Kidney epithelial cell (primary cell): ENCODE measurements around the gene PTPRA. TPM values are rescaled to one million over a fixed set of nuclear protein-coding genes. Genes with fewer than 3 reads are reported as not detected.
A peak's percentile ranks its signal among the peaks of the same experiment; 100 is the strongest.

Experiments used
- DNase-seq: peaks from one replicate; pipeline ENCODE4 v3.0.0-alpha.2; 2010; ENCODE audit warnings: low read depth
- H3K27me3 ChIP-seq: 2 replicates; pipeline ENCODE4 v1.6.0; 2011; ENCODE audit warnings: low read length; ENCODE audit not compliant: control insufficient read depth, insufficient read depth
- H3K36me3 ChIP-seq: 2 replicates; pipeline ENCODE4 v1.5.1; 2011; ENCODE audit warnings: low read length; ENCODE audit not compliant: control insufficient read depth, insufficient read depth
- H3K4me3 ChIP-seq: 2 replicates; pipeline ENCODE4 v1.5.1; 2011; ENCODE audit warnings: low read depth, mild to moderate bottlenecking, control low read depth, low read length
- total RNA-seq: library from RNA; depleted of rRNA; stranded (reverse); fragments of >200 nt; gene quantifications from 2 replicates; pipeline ENCODE4 v1.2.3, GENCODE V29; 2015
- TF ChIP-seq, protein P1 (sequence below): IDR thresholded peaks from 2 replicates; pipeline ENCODE4 v1.5.1; 2011; ENCODE audit warnings: mild to moderate bottlenecking, moderate library complexity, low read length, control low read depth, inconsistent platforms; ENCODE audit not compliant: insufficient read depth, poor library complexity, severe bottlenecking

PTPRA gene
- total RNA-seq, 1 donor from 2014 or later = 48.6 TPM

DNA sequence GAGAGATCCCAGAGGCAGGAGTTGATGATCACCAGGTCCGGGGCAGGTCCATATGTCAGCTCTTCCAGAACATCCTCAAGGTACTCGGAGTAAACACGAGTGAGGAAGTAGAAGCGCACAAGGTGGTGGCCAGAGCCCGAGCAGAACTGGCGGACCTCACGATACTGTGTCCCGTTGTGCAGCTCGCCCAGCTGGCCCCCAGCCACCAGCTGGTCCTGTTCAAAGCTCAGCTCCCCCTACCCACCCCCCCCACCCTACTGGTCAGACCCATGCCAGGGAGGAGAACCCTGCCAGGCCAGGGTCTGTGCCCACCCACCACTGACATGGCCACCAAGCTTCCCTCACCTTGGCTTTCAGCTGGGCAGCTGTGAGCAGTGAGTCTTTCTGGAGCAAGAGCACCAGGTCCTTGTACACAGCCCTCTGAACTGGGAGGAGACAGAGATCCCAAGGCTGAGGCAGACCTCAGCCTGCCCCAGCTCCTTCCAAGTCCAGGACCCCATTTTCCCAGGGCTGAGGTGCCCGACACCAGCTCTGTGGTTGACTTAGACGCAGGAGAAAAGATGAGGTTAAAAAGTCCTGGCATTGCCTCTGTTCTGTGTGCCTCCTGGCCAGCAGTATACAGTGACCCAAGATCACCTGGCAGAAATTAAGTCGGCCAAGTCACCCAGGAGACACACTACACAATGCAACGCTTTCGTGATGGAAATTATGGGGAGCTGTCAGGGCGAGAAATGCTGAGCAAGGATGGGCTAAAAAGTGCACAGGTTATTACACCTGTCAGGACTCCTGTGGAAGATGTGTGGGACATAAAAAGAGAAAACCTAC lies 34.2 kb upstream of the PTPRA start:
- DNase-seq = no peak
- Histone ChIP-seq H3K27me3 (no peaks in the 10 kb centered on the region), H3K36me3 (no peaks in the 10 kb centered on the region), H3K4me3 (no peak overlapping the region)
- TF ChIP-seq, protein P1, sequence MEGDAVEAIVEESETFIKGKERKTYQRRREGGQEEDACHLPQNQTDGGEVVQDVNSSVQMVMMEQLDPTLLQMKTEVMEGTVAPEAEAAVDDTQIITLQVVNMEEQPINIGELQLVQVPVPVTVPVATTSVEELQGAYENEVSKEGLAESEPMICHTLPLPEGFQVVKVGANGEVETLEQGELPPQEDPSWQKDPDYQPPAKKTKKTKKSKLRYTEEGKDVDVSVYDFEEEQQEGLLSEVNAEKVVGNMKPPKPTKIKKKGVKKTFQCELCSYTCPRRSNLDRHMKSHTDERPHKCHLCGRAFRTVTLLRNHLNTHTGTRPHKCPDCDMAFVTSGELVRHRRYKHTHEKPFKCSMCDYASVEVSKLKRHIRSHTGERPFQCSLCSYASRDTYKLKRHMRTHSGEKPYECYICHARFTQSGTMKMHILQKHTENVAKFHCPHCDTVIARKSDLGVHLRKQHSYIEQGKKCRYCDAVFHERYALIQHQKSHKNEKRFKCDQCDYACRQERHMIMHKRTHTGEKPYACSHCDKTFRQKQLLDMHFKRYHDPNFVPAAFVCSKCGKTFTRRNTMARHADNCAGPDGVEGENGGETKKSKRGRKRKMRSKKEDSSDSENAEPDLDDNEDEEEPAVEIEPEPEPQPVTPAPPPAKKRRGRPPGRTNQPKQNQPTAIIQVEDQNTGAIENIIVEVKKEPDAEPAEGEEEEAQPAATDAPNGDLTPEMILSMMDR = no peak

DNA sequence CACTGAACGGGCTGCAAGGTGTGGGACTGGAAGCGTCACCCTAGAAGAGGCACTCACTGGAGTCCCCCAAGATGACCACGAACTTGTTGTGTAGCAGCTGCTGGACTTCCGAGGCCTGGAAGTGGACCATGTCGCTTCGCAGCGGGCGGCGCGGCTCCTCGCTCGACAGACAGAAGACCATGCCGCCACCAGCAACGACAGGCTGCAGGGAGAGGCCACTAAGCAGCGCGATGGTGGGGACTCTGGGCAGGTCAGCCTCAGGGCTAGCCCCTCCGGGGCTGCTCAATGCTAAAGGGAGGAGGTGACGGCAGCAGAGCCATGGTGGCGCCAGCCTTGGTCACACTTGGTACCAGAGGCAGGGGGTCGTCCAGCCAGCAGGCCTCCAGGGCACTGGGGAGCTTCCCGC lies 33.5 kb upstream of the PTPRA start:
- Histone ChIP-seq H3K36me3 (no peaks in the 10 kb centered on the region), H3K27me3 (no peaks in the 10 kb centered on the region), H3K4me3 (peak overlapping the region; percentile 62)
- TF ChIP-seq, protein P1 = no peak
- no peak for DNase-seq

- peak; percentile 39 for DNase-seq
- TF ChIP-seq, protein P1 = no peak
- peak within 1 kb of the TSS; percentile 62 for H3K4me3 ChIP-seq
- no peaks in the 10 kb centered on the region for H3K36me3 ChIP-seq
- no peaks in the 10 kb centered on the region for H3K27me3 ChIP-seq
Measured at GRCh38 chr20:2840138-2840966, 32.9 kb upstream of the PTPRA start, which contains the start of the genes PCED1A and VPS16. PCED1A (minus strand) TSS chr20:2840655; CDS start chr20:2839912, 743 bp downstream. VPS16 (plus strand) TSS chr20:2840745; CDS start chr20:2840775, 30 bp downstream.

DNA sequence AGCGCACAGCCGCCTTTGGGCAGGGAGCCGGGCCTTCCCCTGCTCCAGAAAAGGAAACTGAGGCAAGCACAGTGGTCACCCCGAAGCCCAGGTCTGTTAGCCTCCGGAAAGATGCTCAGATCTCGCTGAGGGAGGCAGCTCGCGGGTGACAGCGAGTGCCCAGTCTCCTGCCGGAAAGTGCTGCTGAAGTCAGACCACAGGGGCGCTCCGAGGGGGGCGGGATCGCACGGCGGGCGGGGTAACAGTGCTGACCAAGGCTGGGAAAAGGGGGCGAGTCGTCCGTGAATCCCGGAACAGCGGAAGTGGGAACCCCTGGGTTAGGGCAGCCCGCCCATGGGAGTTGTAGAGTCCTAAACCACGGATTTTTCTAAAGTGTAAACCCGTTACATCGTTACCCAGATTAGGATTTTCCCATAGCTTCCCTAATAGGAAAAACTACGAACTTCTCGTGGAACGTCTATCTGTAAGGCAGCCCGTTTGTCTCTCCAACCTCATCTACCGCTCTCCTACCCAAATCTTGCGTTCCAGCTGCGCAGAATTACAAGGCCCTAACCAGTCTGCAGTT lies 32.2 kb upstream of the PTPRA start:
- DNase-seq = no peak
- TF ChIP-seq, protein P1 = no peak
- peak overlapping the region; percentile 62 for H3K4me3 ChIP-seq
- H3K36me3 ChIP-seq = no peaks in the 10 kb centered on the region
- H3K27me3 ChIP-seq = no peaks in the 10 kb centered on the region

GRCh38 chr20:2845607-2846006 lies 27.7 kb upstream of the PTPRA start:
- TF ChIP-seq, protein P1 = no peak
- H3K27me3 ChIP-seq = no peaks in the 10 kb centered on the region
- no peaks in the 10 kb centered on the region for H3K36me3 ChIP-seq
- no peak overlapping the region for H3K4me3 ChIP-seq
- no peak for DNase-seq
